K562 (cell line): ENCODE results near the gene BCL2L15. TPM values are rescaled to one million over a fixed set of nuclear protein-coding genes. Genes with fewer than 3 reads are reported as not detected.

Experiments used
- ATF1 ChIP-seq, 2 experiments: fragments of 450-650 bp in 1 of 2; IDR thresholded peaks; 2 replicates each; pipeline ENCODE4 v1.6.1; 2016; ENCODE audit warnings: missing compliant biosample characterization in 1 of 2, missing genetic modification characterization in 1 of 2
- DACH1 ChIP-seq: fragments of 450-650 bp; IDR thresholded peaks from 2 replicates; pipeline ENCODE4 v1.6.1; 2018; ENCODE audit not compliant: partially characterized antibody
- DDX20 ChIP-seq: fragments of 450-650 bp; IDR thresholded peaks from 2 replicates; pipeline ENCODE4 v1.6.1; 2016; ENCODE audit warnings: missing genetic modification characterization, low read depth, mild to moderate bottlenecking, missing compliant biosample characterization, moderate library complexity
- ETV1 ChIP-seq: fragments of 450-650 bp; conservative IDR thresholded peaks from 2 replicates; pipeline ENCODE4 v1.6.1; 2016; ENCODE audit warnings: missing genetic modification characterization, control low read depth, low read depth, missing compliant biosample characterization
- HDGF ChIP-seq: fragments of 450-650 bp; IDR thresholded peaks from 2 replicates; pipeline ENCODE4 v1.6.1; 2016
- HMBOX1 ChIP-seq: sonication (generic); IDR thresholded peaks from 2 replicates; pipeline ENCODE4 v1.6.1; 2016
- MGA ChIP-seq: fragments of 450-650 bp; IDR thresholded peaks from 2 replicates; pipeline ENCODE4 v1.6.1; 2016; ENCODE audit warnings: mild to moderate bottlenecking, moderate library complexity
- RBBP5 ChIP-seq: fragments of 200-600 bp; sonication (generic); IDR thresholded peaks from 2 replicates; pipeline ENCODE4 v1.6.1; 2012; ENCODE audit warnings: borderline replicate concordance, mild to moderate bottlenecking, low read length, control low read depth, inconsistent platforms; ENCODE audit not compliant: insufficient read depth, poor library complexity, severe bottlenecking
- ZBTB26 ChIP-seq: fragments of 450-650 bp; formaldehyde crosslinking; IDR thresholded peaks from 2 replicates; pipeline ENCODE4 v1.4.0; 2022; ENCODE audit warnings: missing genetic modification characterization
- ZNF24 ChIP-seq: fragments of 450-650 bp; IDR thresholded peaks from 2 replicates; pipeline ENCODE4 v1.6.1; 2016
- polyA plus RNA-seq, 8 experiments: library from polyadenylated mRNA; depleted of rRNA in 4 of 8; stranded (reverse) in 5 of 8; unstranded in 3 of 8; fragments of >200 nt; fragmentation: Nextera tagmentation in 2 of 8; fragmentation: Illumina TruSeq in 1 of 8; extraction: Ambion mirVana in 2 of 8; extraction: Trizol in 1 of 8; gene quantifications; 2 replicates each; pipeline versions ENCODE4 v1.2.1 to v1.2.3, GENCODE V29; 2011 to 2014; ENCODE audit warnings: inconsistent platforms in 1 of 8, missing spikeins in 1 of 8
- total RNA-seq, 7 experiments: library from RNA; depleted of rRNA in 6 of 7; stranded (reverse); fragments of >200 nt in 6 of 7; fragmentation: Illumina TruSeq in 2 of 7; extraction: Trizol in 2 of 7; gene quantifications; 2 replicates each; pipeline versions ENCODE4 v1.2.1 to v1.2.3, GENCODE V29; 2011 to 2021; ENCODE audit warnings: low replicate concordance in 1 of 7

The BCL2L15 gene
- total and polyA plus RNA-seq, 9 of the 15 experiments (the other 6 are each of a cell fraction or from before 2014, with no cell fraction given): 0.06 to 0.42 (median 0.28) TPM; not detected in 1

GRCh38 chr1:113913887-113914664 lies 26.7 kb upstream of the BCL2L15 start (continued):
- no peak for TF ChIP-seq ZBTB26 (CRISPR knock-in tag)
- TF ChIP-seq DACH1: peak; percentile 79
- TF ChIP-seq MGA: peak; percentile 73; the same call in 1 of the 2 replicates
- TF ChIP-seq DDX20 (tag): peak; percentile 62; the same call in 1 of the 2 replicates
- no peak for TF ChIP-seq ATF1 (CRISPR knock-in tag; IDR thresholded peaks at IDR 0.05)
- TF ChIP-seq ATF1 (tag; IDR thresholded peaks at IDR 0.05): peak; percentile 44
- no peak for TF ChIP-seq HDGF
- TF ChIP-seq RBBP5: peak; percentile 22
- peak; percentile 88 for TF ChIP-seq HMBOX1
- TF ChIP-seq ZNF24: peak; percentile 66; the same call in 1 of the 2 replicates
- peak; percentile 60 for TF ChIP-seq ETV1 (tag)
